CD14-positive monocyte (primary cell): Measurements from ENCODE around the gene STRBP. TPM values are rescaled to one million over a fixed set of nuclear protein-coding genes. Genes with fewer than 3 reads are reported as not detected.

Experiments used
- DNase-seq, 3 donors: peaks; one replicate each; pipeline ENCODE4 v3.0.0-alpha.2; 2011 to 2022
- H2AFZ ChIP-seq: 2 replicates; pipeline ENCODE4 v1.6.0; 2012; ENCODE audit warnings: mild to moderate bottlenecking, low read depth, low read length, inconsistent platforms; ENCODE audit not compliant: insufficient read depth, poor library complexity, severe bottlenecking
- H3K27ac ChIP-seq, 2 donors: 1 replicate in 1 of 2; 2 replicates in 1 of 2; pipeline ENCODE4 v1.5.1; 2012 to 2013; ENCODE audit warnings: low read length in 2 of 2, control low read depth in 1 of 2, inconsistent platforms in 1 of 2, low read depth in 1 of 2, mild to moderate bottlenecking in 1 of 2
- H3K27me3 ChIP-seq, 2 donors: one replicate each; pipeline versions ENCODE4 v1.6.0 to v1.6.1; 2011 to 2013; ENCODE audit warnings: low read length in 2 of 2; ENCODE audit not compliant: control insufficient read depth in 2 of 2, insufficient read depth in 2 of 2
- H3K36me3 ChIP-seq, 2 donors: replicated peaks in 1 of 2; 1 replicate in 1 of 2; 2 replicates in 1 of 2; pipeline versions ENCODE4 v1.5.1 to v1.6.1; 2012 to 2013; ENCODE audit warnings: low read length in 2 of 2, control low read depth in 1 of 2, inconsistent platforms in 1 of 2, mild to moderate bottlenecking in 1 of 2; ENCODE audit not compliant: insufficient read depth in 2 of 2, control insufficient read depth in 1 of 2
- H3K4me1 ChIP-seq, 2 donors: 1 replicate in 1 of 2; 2 replicates in 1 of 2; pipeline versions ENCODE4 v1.5.1 to v1.6.1; 2012 to 2013; ENCODE audit warnings: low read length in 2 of 2, control low read depth in 1 of 2, inconsistent platforms in 1 of 2, mild to moderate bottlenecking in 1 of 2, moderate library complexity in 1 of 2; ENCODE audit not compliant: insufficient read depth in 2 of 2, control insufficient read depth in 1 of 2
- H3K4me2 ChIP-seq: replicated peaks from 2 replicates; pipeline ENCODE3; 2012; ENCODE audit warnings: low read length, moderate library complexity, mild to moderate bottlenecking; ENCODE audit not compliant: poor library complexity, severe bottlenecking; ENCODE audit errors: extremely low read depth
- H3K4me3 ChIP-seq, 3 experiments: fragments of 200-600 bp in 1 of 3; sonication (generic) in 1 of 3; replicated peaks in 1 of 3; 1 replicate in 2 of 3; 2 replicates in 1 of 3; pipeline ENCODE4 v1.5.1; 2011 to 2013; ENCODE audit warnings: low read length in 3 of 3, mild to moderate bottlenecking in 3 of 3, control low read depth in 2 of 3, low read depth in 2 of 3, inconsistent platforms in 1 of 3, moderate library complexity in 1 of 3
- H3K79me2 ChIP-seq: 2 replicates; pipeline ENCODE4 v1.6.0; 2012; ENCODE audit warnings: mild to moderate bottlenecking, control low read depth, inconsistent platforms, low read length, moderate library complexity; ENCODE audit not compliant: insufficient read depth
- H3K9ac ChIP-seq: 2 replicates; pipeline ENCODE4 v1.6.0; 2017; ENCODE audit warnings: low read length, mild to moderate bottlenecking; ENCODE audit not compliant: insufficient read depth, poor library complexity, severe bottlenecking
- H3K9me3 ChIP-seq, 2 donors: replicated peaks in 1 of 2; 1 replicate in 1 of 2; 2 replicates in 1 of 2; pipeline versions ENCODE4 v1.5.1 to v1.6.1; 2012 to 2013; ENCODE audit warnings: low read length in 2 of 2, control low read depth in 1 of 2; ENCODE audit not compliant: control insufficient read depth in 1 of 2, insufficient read depth in 1 of 2
- H4K20me1 ChIP-seq: 2 replicates; pipeline ENCODE4 v1.6.0; 2012; ENCODE audit warnings: mild to moderate bottlenecking, low read length, control low read depth, moderate library complexity; ENCODE audit not compliant: insufficient read depth
- H3K27ac Mint-ChIP-seq, 7 donors: one replicate each; pipeline ENCODE4 v1.8.0; 2020; ENCODE audit warnings: mild to moderate bottlenecking in 7 of 7, mixed read lengths in 7 of 7, moderate library complexity in 6 of 7, inconsistent platforms in 2 of 7
- H3K27me3 Mint-ChIP-seq, 3 donors: one replicate each; pipeline ENCODE4 v1.8.0; 2021 to 2022; ENCODE audit warnings: low read depth in 3 of 3, mild to moderate bottlenecking in 3 of 3, mixed read lengths in 3 of 3, moderate library complexity in 3 of 3, inconsistent platforms in 1 of 3
- H3K36me3 Mint-ChIP-seq, 2 donors: one replicate each; pipeline ENCODE4 v1.8.0; 2020; ENCODE audit warnings: mixed read lengths in 2 of 2, inconsistent platforms in 1 of 2, mild to moderate bottlenecking in 1 of 2
- H3K4me1 Mint-ChIP-seq: one replicate; pipeline ENCODE4 v1.8.0; 2020; ENCODE audit warnings: mild to moderate bottlenecking, mixed read lengths
- H3K4me3 Mint-ChIP-seq, 2 donors: one replicate each; pipeline ENCODE4 v1.8.0; 2020; ENCODE audit warnings: mild to moderate bottlenecking in 2 of 2, mixed read lengths in 2 of 2, moderate library complexity in 1 of 2
- H3K9me3 Mint-ChIP-seq, 7 donors: one replicate each; pipeline ENCODE4 v1.8.0; 2020 to 2022; ENCODE audit warnings: mixed read lengths in 7 of 7, mild to moderate bottlenecking in 6 of 7, moderate library complexity in 6 of 7, inconsistent platforms in 2 of 7
- CTCF ChIP-seq: fragments of 200-600 bp; IDR thresholded peaks from one replicate; pipeline ENCODE4 v1.8.0; 2022; ENCODE audit warnings: antibody characterized with exemption, mild to moderate bottlenecking
- WGBS: methylation state at CpG from one replicate; pipeline ENCODE4 v1.1.5; 2013; ENCODE audit warnings: missing lambda C conversion rate; ENCODE audit not compliant: insufficient coverage; 5-methylcytosine and 5-hydroxymethylcytosine counted together
- intact Hi-C, 2 donors: fragments of 100-400 bp; cut with micrococcal nuclease; formaldehyde crosslinking; loops; one replicate each; pipeline versions ENCODE4 v1.15.0 to v1.15.1; 2023
- polyA plus RNA-seq, 3 donors: library from polyadenylated mRNA; depleted of rRNA in 1 of 3; unstranded in 2 of 3; stranded (reverse) in 1 of 3; fragments of 300-500 nt in 2 of 3; fragments of >200 nt in 1 of 3; fragmentation: Illumina TruSeq in 2 of 3; gene quantifications; 1 replicate in 2 of 3; 2 replicates in 1 of 3; pipeline ENCODE4 v1.2.3, GENCODE V29; 2012 to 2021

Gene STRBP
- polyA plus RNA-seq, 3 donors: 0.97 to 1.9 (median 1.9) TPM

GRCh38 chr9:123131258-123131657, 137.1 kb downstream of the STRBP start:
- Histone ChIP-seq H3K9me3 (no peaks in the 10 kb centered on the region), H3K4me2 (no peak overlapping the region), H3K4me1 (no peaks in the 10 kb centered on the region), H3K27me3 (no peaks in the 10 kb centered on the region), H4K20me1 (no peaks in the 10 kb centered on the region), H3K4me3 (no peak overlapping the region), H3K9ac (no peak overlapping the region), H3K27ac (no peak overlapping the region), H3K79me2 (no peaks in the 10 kb centered on the region), H2AFZ (no peak overlapping the region), H3K36me3 (no peaks in the 10 kb centered on the region)
- peaks cover 0 to 2% of the 10 kb centered on the region in 2 donors for H3K36me3 Mint-ChIP-seq
- H3K4me1 Mint-ChIP-seq: peaks cover 7% of the 10 kb centered on the region
- H3K27me3 Mint-ChIP-seq: no peaks in the 10 kb centered on the region
- H3K4me3 Mint-ChIP-seq: no peak overlapping the region
- H3K27ac Mint-ChIP-seq: no peak overlapping the region
- 100% methylated on average over 1 of the region's 1 CpG for WGBS
- TF ChIP-seq CTCF: no peak
- intact Hi-C loops: no loop called here
- no peak for DNase-seq
- H3K9me3 Mint-ChIP-seq: no peaks in the 10 kb centered on the region

GRCh38 chr9:123129423-123129822, 139.0 kb downstream of the STRBP start:
- no peaks in the 10 kb centered on the region for H3K27me3 ChIP-seq
- H3K9ac ChIP-seq: no peak overlapping the region
- no peaks in the 10 kb centered on the region for H3K79me2 ChIP-seq
- H3K4me3 ChIP-seq: no peak overlapping the region
- Mint-ChIP-seq H3K27ac (no peak overlapping the region), H3K9me3 (no peaks in the 10 kb centered on the region), H3K4me1 (peaks cover 7% of the 10 kb centered on the region), H3K36me3 (no peaks in the 10 kb centered on the region), H3K4me3 (no peak overlapping the region), H3K27me3 (no peaks in the 10 kb centered on the region)
- DNase-seq: no peak
- no peaks in the 10 kb centered on the region for H3K4me1 ChIP-seq
- H3K9me3 ChIP-seq: no peaks in the 10 kb centered on the region
- H3K4me2 ChIP-seq: no peak overlapping the region
- no peaks in the 10 kb centered on the region for H3K36me3 ChIP-seq
- H4K20me1 ChIP-seq: no peaks in the 10 kb centered on the region
- 100% methylated on average over 1 of the region's 1 CpG for WGBS
- TF ChIP-seq CTCF: no peak
- H2AFZ ChIP-seq: no peak overlapping the region
- H3K27ac ChIP-seq: no peak overlapping the region
- intact Hi-C loops: no loop called here
